Measurements from ENCODE around the gene WDR38. TPM values are rescaled to one million over a fixed set of nuclear protein-coding genes. Genes with fewer than 3 reads are reported as not detected.
A peak's percentile ranks its signal among the peaks of the same experiment; 100 is the strongest.

The WDR38 gene
- total and polyA plus RNA-seq, 2 of the 13 experiments (the other 11 are each of a cell fraction or from before 2014, with no cell fraction given): not detected

GRCh38 chr9:124869466-124869985, 16.3 kb downstream of the WDR38 start (continued):
- TF ChIP-seq, protein P1, sequence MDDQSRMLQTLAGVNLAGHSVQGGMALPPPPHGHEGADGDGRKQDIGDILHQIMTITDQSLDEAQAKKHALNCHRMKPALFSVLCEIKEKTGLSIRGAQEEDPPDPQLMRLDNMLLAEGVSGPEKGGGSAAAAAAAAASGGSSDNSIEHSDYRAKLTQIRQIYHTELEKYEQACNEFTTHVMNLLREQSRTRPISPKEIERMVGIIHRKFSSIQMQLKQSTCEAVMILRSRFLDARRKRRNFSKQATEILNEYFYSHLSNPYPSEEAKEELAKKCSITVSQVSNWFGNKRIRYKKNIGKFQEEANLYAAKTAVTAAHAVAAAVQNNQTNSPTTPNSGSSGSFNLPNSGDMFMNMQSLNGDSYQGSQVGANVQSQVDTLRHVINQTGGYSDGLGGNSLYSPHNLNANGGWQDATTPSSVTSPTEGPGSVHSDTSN (CRISPR knock-in tag; IDR thresholded peaks at IDR 0.05; ENCODE audit: borderline replicate concordance): no peak
- TF ChIP-seq POLR2A (IDR thresholded peaks at IDR 0.05; ENCODE audit: insufficient read depth in 1 of 2, low read depth in 2 of 2, low read length in 2 of 2): no peak
- TF ChIP-seq, protein P2, sequence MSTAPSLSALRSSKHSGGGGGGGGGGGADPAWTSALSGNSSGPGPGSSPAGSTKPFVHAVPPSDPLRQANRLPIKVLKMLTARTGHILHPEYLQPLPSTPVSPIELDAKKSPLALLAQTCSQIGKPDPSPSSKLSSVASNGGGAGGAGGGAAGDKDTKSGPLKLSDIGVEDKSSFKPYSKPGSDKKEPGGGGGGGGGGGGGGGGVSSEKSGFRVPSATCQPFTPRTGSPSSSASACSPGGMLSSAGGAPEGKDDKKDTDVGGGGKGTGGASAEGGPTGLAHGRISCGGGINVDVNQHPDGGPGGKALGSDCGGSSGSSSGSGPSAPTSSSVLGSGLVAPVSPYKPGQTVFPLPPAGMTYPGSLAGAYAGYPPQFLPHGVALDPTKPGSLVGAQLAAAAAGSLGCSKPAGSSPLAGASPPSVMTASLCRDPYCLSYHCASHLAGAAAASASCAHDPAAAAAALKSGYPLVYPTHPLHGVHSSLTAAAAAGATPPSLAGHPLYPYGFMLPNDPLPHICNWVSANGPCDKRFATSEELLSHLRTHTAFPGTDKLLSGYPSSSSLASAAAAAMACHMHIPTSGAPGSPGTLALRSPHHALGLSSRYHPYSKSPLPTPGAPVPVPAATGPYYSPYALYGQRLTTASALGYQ (CRISPR knock-in tag; IDR thresholded peaks at IDR 0.05): no peak
- no peak for TF ChIP-seq ZNF350 (CRISPR knock-in tag; IDR thresholded peaks at IDR 0.05; ENCODE audit: borderline replicate concordance, low read depth)
- TF ChIP-seq ASH2L (IDR thresholded peaks at IDR 0.05; ENCODE audit: insufficient read length, low read depth, low read length): no peak
- no peak for TF ChIP-seq FOXP1 (IDR thresholded peaks at IDR 0.05)
- TF ChIP-seq FOXP1 (CRISPR knock-in tag; IDR thresholded peaks at IDR 0.05): no peak
- no peak for TF ChIP-seq CBX1 (IDR thresholded peaks at IDR 0.05; ENCODE audit: low read depth)
- TF ChIP-seq GLMP (CRISPR knock-in tag; IDR thresholded peaks at IDR 0.05; ENCODE audit: borderline replicate concordance): no peak
- TF ChIP-seq ZNF460 (CRISPR knock-in tag; IDR thresholded peaks at IDR 0.05; ENCODE audit: borderline replicate concordance): no peak
- no peak for TF ChIP-seq ZNF143 (CRISPR knock-in tag; IDR thresholded peaks at IDR 0.05)
- no peak for TF ChIP-seq FOXJ3 (CRISPR knock-in tag; IDR thresholded peaks at IDR 0.05; ENCODE audit: borderline replicate concordance)
- TF ChIP-seq SALL2 (CRISPR knock-in tag; IDR thresholded peaks at IDR 0.05): peak; percentile 41; the same call in 1 of the 2 replicates
- TF ChIP-seq ZHX2 (IDR thresholded peaks at IDR 0.05; ENCODE audit: low read depth): no peak
- no peak for TF ChIP-seq ZHX2 (CRISPR knock-in tag; IDR thresholded peaks at IDR 0.05; ENCODE audit: borderline replicate concordance)
- no peak for TF ChIP-seq HBP1 (CRISPR knock-in tag; IDR thresholded peaks at IDR 0.05; ENCODE audit: low read depth)
- TF ChIP-seq ZNF660 (CRISPR knock-in tag; IDR thresholded peaks at IDR 0.05; ENCODE audit: borderline replicate concordance, low read depth): no peak
